Esophagus squamous epithelium (tissue), 4 donors: ENCODE data around the gene MKRN1.

Experiments used
- CTCF ChIP-seq, 6 experiments: fragments of 450-650 bp in 4 of 6; fragments of 200-600 bp in 2 of 6; sonication (generic) in 2 of 6; IDR thresholded peaks; one replicate each; pipeline ENCODE4 v1.5.1; 2016 to 2019; ENCODE audit warnings: antibody characterized with exemption in 6 of 6, mild to moderate bottlenecking in 4 of 6, moderate library complexity in 4 of 6
- POLR2A ChIP-seq, 4 donors: fragments of 450-650 bp; IDR thresholded peaks; one replicate each; pipeline ENCODE4 v1.6.1; 2017; ENCODE audit warnings: antibody characterized with exemption in 4 of 4, mild to moderate bottlenecking in 4 of 4, moderate library complexity in 3 of 4

- TF ChIP-seq CTCF (IDR thresholded peaks at IDR 0.05) (no peak), POLR2A (IDR thresholded peaks at IDR 0.05) (no peak)
These were observed 75.3 kb downstream of the MKRN1 start, which contains the start of gene RAB19 for GRCh38 chr7:140403878-140404564.
